H54 (cell line): ENCODE measurements around the gene LDB2.
A peak's percentile ranks its signal among the peaks of the same experiment; 100 is the strongest.
"Not testable (repeated sequence)": the region's sequence is repeated elsewhere in the genome, so short reads cannot be mapped to it uniquely, and the experiment has no call there.

ENCODE experiments used
- DNase-seq: peaks from one replicate; pipeline ENCODE4 v3.0.0; 2011; ENCODE audit warnings: low spot score, mixed read lengths; ENCODE audit not compliant: insufficient read length
- FAIRE-seq: peaks from 3 replicates; lab custom pipeline; 2011; peaks lifted over from hg19 to GRCh38; lab: Jason Lieb, UNC
- POLR2A ChIP-seq: IDR thresholded peaks from 2 replicates; pipeline ENCODE4 v1.6.1; 2011; ENCODE audit warnings: low read depth, mild to moderate bottlenecking, low read length

LDB2 gene

GRCh38 chr4:16641971-16642370 is 256.5 kb downstream of the LDB2 start:
- DNase-seq = no peak
- no peak for FAIRE-seq
- TF ChIP-seq POLR2A = no peak

GRCh38 chr4:16636912-16637630 is 261.4 kb downstream of the LDB2 start:
- TF ChIP-seq POLR2A = no peak
- no peak for FAIRE-seq
- no peak for DNase-seq

- no peak for FAIRE-seq
- no peak for TF ChIP-seq POLR2A
- DNase-seq = no peak
Observed at GRCh38 chr4:16636304-16636703, 262.1 kb downstream of the LDB2 start.

- FAIRE-seq, DNase-seq: not testable (repeated sequence)
Observed at GRCh38 chr4:16629274-16629673, 269.2 kb downstream of the LDB2 start.

GRCh38 chr4:16628835-16629234 is 269.6 kb downstream of the LDB2 start:
- DNase-seq, FAIRE-seq: not testable (repeated sequence)

GRCh38 chr4:16627999-16628398 is 270.4 kb downstream of the LDB2 start:
- no peak for TF ChIP-seq POLR2A
- FAIRE-seq (no peak), DNase-seq (peak; percentile 3)

- no peak for TF ChIP-seq POLR2A
- DNase-seq = peak; percentile 11
- FAIRE-seq = no peak
Observed at GRCh38 chr4:16626945-16627344, 271.5 kb downstream of the LDB2 start.

- TF ChIP-seq POLR2A = no peak
- DNase-seq (no peak), FAIRE-seq (no peak)
Observed at GRCh38 chr4:16622826-16623225, 275.6 kb downstream of the LDB2 start.

GRCh38 chr4:16617435-16617834 is 281.0 kb downstream of the LDB2 start:
- no peak for TF ChIP-seq POLR2A
- DNase-seq (no peak), FAIRE-seq (no peak)

GRCh38 chr4:16617011-16617410 is 281.4 kb downstream of the LDB2 start:
- TF ChIP-seq POLR2A = no peak
- no peak for FAIRE-seq

GRCh38 chr4:16609170-16609758 is 289.2 kb downstream of the LDB2 start:
- TF ChIP-seq POLR2A = no peak
- FAIRE-seq = no peak
- no peak for DNase-seq

More at GRCh38 chr4:16617011-16617410, 281.4 kb downstream of the LDB2 start:
- no peak for DNase-seq

- TF ChIP-seq POLR2A = no peak
- no peak for DNase-seq
- no peak for FAIRE-seq
Observed at GRCh38 chr4:16608611-16609125, 289.8 kb downstream of the LDB2 start.

GRCh38 chr4:16608123-16608522 is 290.3 kb downstream of the LDB2 start:
- TF ChIP-seq POLR2A = no peak
- DNase-seq (no peak), FAIRE-seq (no peak)

- DNase-seq = no peak
- no peak for TF ChIP-seq POLR2A
- FAIRE-seq = no peak
Observed at GRCh38 chr4:16607241-16608066, 291.0 kb downstream of the LDB2 start.
